GM23338 (cell line): ENCODE data around the gene PPP2R2D.

Experiments used
- CTCF ChIP-seq, 2 experiments: fragments of 200-600 bp in 1 of 2; sonication (generic) in 1 of 2; conservative IDR thresholded peaks; 2 replicates each; pipeline versions ENCODE4 v1.5.1 to v1.6.1; 2016 to 2017; ENCODE audit warnings: antibody characterized with exemption in 2 of 2, low read depth in 2 of 2, mild to moderate bottlenecking in 2 of 2, moderate library complexity in 1 of 2
- EZH2 ChIP-seq: fragments of 200-600 bp; sonication (generic); IDR thresholded peaks from one replicate; pipeline ENCODE4 v1.8.0; 2017; ENCODE audit warnings: antibody characterized with exemption, mild to moderate bottlenecking, low read depth; ENCODE audit not compliant: unreplicated experiment
- EZH2phosphoT487 ChIP-seq: fragments of 200-600 bp; sonication (generic); IDR thresholded peaks from one replicate; pipeline ENCODE4 v1.8.1; 2018; ENCODE audit warnings: antibody characterized with exemption; ENCODE audit not compliant: unreplicated experiment
- POLR2AphosphoS5 ChIP-seq: IDR thresholded peaks from 2 replicates; pipeline ENCODE4 v1.6.1; 2016; ENCODE audit warnings: antibody characterized with exemption, low read depth
- REST ChIP-seq: IDR thresholded peaks from one replicate; pipeline ENCODE4 v1.6.1; 2018; ENCODE audit warnings: antibody characterized with exemption; ENCODE audit not compliant: unreplicated experiment

GRCh38 chr10:131891196-131891928, 9.4 kb upstream of the PPP2R2D start:
- TF ChIP-seq EZH2 (no peak), REST (no peak), CTCF (conservative IDR thresholded peaks at IDR 0.05; ENCODE audit: low read depth in 2 of 2) (peak; percentile 19 to 48; a peak in 2 of 4 replicates), EZH2phosphoT487 (no peak), POLR2AphosphoS5 (no peak)
